ENCODE results near the gene SNED1.

SNED1 gene

GRCh38 chr2:241037498-241037897 lies 39.1 kb downstream of the SNED1 start:
- Histone ChIP-seq H3K4me2 (ENCODE audit: low read depth, low read length) (peak overlapping the region; percentile 97), H4K20me1 (ENCODE audit: insufficient read depth, low read length) (no peaks in the 10 kb centered on the region), H3K9me3 (replicated peaks; ENCODE audit: insufficient read depth, low read length) (no peaks in the 10 kb centered on the region), H3F3A (ENCODE audit: insufficient read depth, low read length) (no peaks in the 10 kb centered on the region), H2AFZ (ENCODE audit: low read length) (peak overlapping the region; percentile 93; the same call in 1 of the 2 replicates), H3K27me3 (replicated peaks; ENCODE audit: insufficient read depth, low read length) (no peaks in the 10 kb centered on the region; the same call in 1 of the 2 replicates), H3K27ac (ENCODE audit: low read length) (no peak overlapping the region), H3K9ac (ENCODE audit: low read length) (peak overlapping the region; percentile 60), H3K9me2 (replicated peaks; ENCODE audit: insufficient read depth, low read length) (no peaks in the 10 kb centered on the region), H3K36me3 (replicated peaks; ENCODE audit: insufficient read depth, low read length) (no peaks in the 10 kb centered on the region), H3K4me3 (ENCODE audit: low read length) (peak overlapping the region; percentile 72), H3K4me1 (ENCODE audit: low read length) (no peaks in the 10 kb centered on the region), H3K79me2 (ENCODE audit: low read length) (no peaks in the 10 kb centered on the region)
- no peak for DNase-seq
- TF ChIP-seq EZH2 (optimal IDR thresholded peaks at IDR 0.05; ENCODE audit: low read depth, low read length) (no peak), EZH2phosphoT487 (IDR thresholded peaks at IDR 0.05; ENCODE audit: low read length) (no peak)
- TF ChIP-seq, protein P1, sequence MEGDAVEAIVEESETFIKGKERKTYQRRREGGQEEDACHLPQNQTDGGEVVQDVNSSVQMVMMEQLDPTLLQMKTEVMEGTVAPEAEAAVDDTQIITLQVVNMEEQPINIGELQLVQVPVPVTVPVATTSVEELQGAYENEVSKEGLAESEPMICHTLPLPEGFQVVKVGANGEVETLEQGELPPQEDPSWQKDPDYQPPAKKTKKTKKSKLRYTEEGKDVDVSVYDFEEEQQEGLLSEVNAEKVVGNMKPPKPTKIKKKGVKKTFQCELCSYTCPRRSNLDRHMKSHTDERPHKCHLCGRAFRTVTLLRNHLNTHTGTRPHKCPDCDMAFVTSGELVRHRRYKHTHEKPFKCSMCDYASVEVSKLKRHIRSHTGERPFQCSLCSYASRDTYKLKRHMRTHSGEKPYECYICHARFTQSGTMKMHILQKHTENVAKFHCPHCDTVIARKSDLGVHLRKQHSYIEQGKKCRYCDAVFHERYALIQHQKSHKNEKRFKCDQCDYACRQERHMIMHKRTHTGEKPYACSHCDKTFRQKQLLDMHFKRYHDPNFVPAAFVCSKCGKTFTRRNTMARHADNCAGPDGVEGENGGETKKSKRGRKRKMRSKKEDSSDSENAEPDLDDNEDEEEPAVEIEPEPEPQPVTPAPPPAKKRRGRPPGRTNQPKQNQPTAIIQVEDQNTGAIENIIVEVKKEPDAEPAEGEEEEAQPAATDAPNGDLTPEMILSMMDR (IDR thresholded peaks at IDR 0.05; ENCODE audit: low read length): no peak

DNA sequence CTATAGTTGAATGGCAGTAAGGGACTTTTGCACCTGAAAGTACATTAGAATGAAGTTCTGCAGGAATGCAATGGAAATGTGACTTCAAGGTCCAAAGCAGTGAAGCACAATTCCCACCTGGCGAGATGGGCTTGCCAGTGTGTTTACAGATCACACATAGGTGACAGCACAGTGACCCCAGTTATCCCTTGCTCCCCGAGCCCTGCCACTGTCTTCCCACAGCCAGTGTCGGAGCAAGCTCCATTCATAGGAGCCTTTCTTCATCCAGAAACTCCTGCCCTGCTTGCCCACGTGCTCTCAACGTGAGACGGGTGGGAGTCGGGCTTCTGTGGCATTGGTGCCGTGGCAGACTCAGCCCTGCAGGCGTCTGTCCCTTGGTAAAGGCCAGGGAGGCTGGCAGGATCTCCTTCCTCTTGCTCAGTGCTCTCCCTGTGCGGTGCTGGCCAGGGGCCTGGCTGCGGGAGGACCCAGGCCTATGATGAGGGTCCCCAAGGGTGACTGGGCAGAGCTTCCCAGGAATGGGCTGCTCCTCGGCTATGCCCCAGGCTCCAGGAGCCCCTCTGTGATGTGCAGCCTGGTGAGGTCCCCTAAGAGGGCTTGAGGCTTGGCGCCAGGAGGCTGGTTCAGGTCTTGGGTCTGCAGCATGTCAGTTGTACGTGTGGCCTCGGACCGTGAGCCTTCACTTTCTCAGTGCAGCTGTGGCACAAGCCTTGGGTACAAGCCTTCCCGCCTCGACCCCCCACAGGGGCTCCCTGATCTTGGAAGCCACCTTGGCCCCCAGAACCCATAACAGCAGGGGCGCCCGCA lies 40.2 kb downstream of the SNED1 start:
- H3K9ac ChIP-seq (ENCODE audit: low read length): no peak overlapping the region
- TF ChIP-seq, protein P1 (IDR thresholded peaks at IDR 0.05; ENCODE audit: low read length): no peak
- TF ChIP-seq EZH2 (optimal IDR thresholded peaks at IDR 0.05; ENCODE audit: low read depth, low read length): no peak
- no peak for TF ChIP-seq EZH2phosphoT487 (IDR thresholded peaks at IDR 0.05; ENCODE audit: low read length)
- H3K4me2 ChIP-seq (ENCODE audit: low read depth, low read length): no peak overlapping the region
- no peaks in the 10 kb centered on the region for H3K9me2 ChIP-seq (replicated peaks; ENCODE audit: insufficient read depth, low read length)
- H3K4me1 ChIP-seq (ENCODE audit: low read length): no peaks in the 10 kb centered on the region
- no peak for DNase-seq
- H3F3A ChIP-seq (ENCODE audit: insufficient read depth, low read length): no peaks in the 10 kb centered on the region
- no peaks in the 10 kb centered on the region for H3K36me3 ChIP-seq (replicated peaks; ENCODE audit: insufficient read depth, low read length)
- no peak overlapping the region for H2AFZ ChIP-seq (ENCODE audit: low read length)
- no peak overlapping the region for H3K27ac ChIP-seq (ENCODE audit: low read length)
- H3K79me2 ChIP-seq (ENCODE audit: low read length): no peaks in the 10 kb centered on the region
- H4K20me1 ChIP-seq (ENCODE audit: insufficient read depth, low read length): no peaks in the 10 kb centered on the region
- no peaks in the 10 kb centered on the region for H3K9me3 ChIP-seq (replicated peaks; ENCODE audit: insufficient read depth, low read length)
- H3K27me3 ChIP-seq (replicated peaks; ENCODE audit: insufficient read depth, low read length): no peaks in the 10 kb centered on the region
- no peak overlapping the region for H3K4me3 ChIP-seq (ENCODE audit: low read length)

- H3K36me3 ChIP-seq (replicated peaks; ENCODE audit: insufficient read depth, low read length): no peaks in the 10 kb centered on the region
- no peaks in the 10 kb centered on the region for H3K27me3 ChIP-seq (replicated peaks; ENCODE audit: insufficient read depth, low read length)
- H3K27ac ChIP-seq (ENCODE audit: low read length): no peak overlapping the region
- no peaks in the 10 kb centered on the region for H3K79me2 ChIP-seq (ENCODE audit: low read length)
- no peak overlapping the region for H2AFZ ChIP-seq (ENCODE audit: low read length)
- no peaks in the 10 kb centered on the region for H3K4me1 ChIP-seq (ENCODE audit: low read length)
- no peak overlapping the region for H3K4me2 ChIP-seq (ENCODE audit: low read depth, low read length)
- no peaks in the 10 kb centered on the region for H3F3A ChIP-seq (ENCODE audit: insufficient read depth, low read length)
- no peaks in the 10 kb centered on the region for H3K9me2 ChIP-seq (replicated peaks; ENCODE audit: insufficient read depth, low read length)
- no peaks in the 10 kb centered on the region for H3K9me3 ChIP-seq (replicated peaks; ENCODE audit: insufficient read depth, low read length)
- TF ChIP-seq EZH2phosphoT487 (IDR thresholded peaks at IDR 0.05; ENCODE audit: low read length) (no peak), EZH2 (optimal IDR thresholded peaks at IDR 0.05; ENCODE audit: low read depth, low read length) (no peak)
- TF ChIP-seq, protein P1 (IDR thresholded peaks at IDR 0.05; ENCODE audit: low read length): no peak
- H3K4me3 ChIP-seq (ENCODE audit: low read length): no peak overlapping the region
- no peaks in the 10 kb centered on the region for H4K20me1 ChIP-seq (ENCODE audit: insufficient read depth, low read length)
- H3K9ac ChIP-seq (ENCODE audit: low read length): no peak overlapping the region
- no peak for DNase-seq
Observed at GRCh38 chr2:241039416-241039815, 41.0 kb downstream of the SNED1 start.
